RWPE1 (cell line): Measurements from ENCODE around the gene DYNC2H1.

Experiments
- CTCF ChIA-PET: fragments of 350-600 bp; sonication (Branson Sonifier 250); formaldehyde crosslinking; extraction: SDS; loops from one replicate; lab custom pipeline; 2021; lab: Yijun Ruan, JAX
- POLR2A ChIA-PET: fragments of 400-600 bp; formaldehyde crosslinking; extraction: SDS; loops from one replicate; lab custom pipeline; 2020; ENCODE audit warnings: antibody characterized with exemption; ENCODE audit not compliant: low non-redundant PET; lab: Yijun Ruan, JAX
- DNase-seq: peaks from one replicate; pipeline ENCODE4 v3.0.0; 2012; ENCODE audit warnings: low spot score
- H3K27ac ChIP-seq: fragments of 450-650 bp; 2 replicates; pipeline ENCODE4 v1.5.1; 2017
- TF ChIP-seq, protein P1 (sequence below): fragments of 450-650 bp; conservative IDR thresholded peaks from 2 replicates; pipeline ENCODE4 v1.5.1; 2017; ENCODE audit warnings: low read depth, mild to moderate bottlenecking

The DYNC2H1 gene

DNA sequence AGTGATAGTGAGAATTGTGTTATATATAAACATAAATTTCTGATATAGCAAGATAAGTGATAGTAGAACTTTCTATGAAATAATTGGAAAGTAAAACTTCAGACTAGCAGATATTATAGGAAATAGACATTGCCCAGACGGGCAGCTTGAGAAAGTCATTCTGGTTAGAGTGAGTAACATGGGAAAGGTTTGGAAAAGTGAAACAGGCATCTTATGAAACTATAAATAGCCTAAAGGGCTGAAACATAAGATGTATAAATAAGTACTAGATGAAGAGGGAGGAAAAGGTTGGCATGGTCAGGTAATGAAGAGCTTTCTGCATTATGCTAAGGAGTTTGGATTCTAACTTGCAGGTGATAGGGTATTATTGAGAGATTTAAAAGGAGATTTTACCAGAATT, 101.3 kb downstream of the DYNC2H1 start:
- TF ChIP-seq, protein P1, sequence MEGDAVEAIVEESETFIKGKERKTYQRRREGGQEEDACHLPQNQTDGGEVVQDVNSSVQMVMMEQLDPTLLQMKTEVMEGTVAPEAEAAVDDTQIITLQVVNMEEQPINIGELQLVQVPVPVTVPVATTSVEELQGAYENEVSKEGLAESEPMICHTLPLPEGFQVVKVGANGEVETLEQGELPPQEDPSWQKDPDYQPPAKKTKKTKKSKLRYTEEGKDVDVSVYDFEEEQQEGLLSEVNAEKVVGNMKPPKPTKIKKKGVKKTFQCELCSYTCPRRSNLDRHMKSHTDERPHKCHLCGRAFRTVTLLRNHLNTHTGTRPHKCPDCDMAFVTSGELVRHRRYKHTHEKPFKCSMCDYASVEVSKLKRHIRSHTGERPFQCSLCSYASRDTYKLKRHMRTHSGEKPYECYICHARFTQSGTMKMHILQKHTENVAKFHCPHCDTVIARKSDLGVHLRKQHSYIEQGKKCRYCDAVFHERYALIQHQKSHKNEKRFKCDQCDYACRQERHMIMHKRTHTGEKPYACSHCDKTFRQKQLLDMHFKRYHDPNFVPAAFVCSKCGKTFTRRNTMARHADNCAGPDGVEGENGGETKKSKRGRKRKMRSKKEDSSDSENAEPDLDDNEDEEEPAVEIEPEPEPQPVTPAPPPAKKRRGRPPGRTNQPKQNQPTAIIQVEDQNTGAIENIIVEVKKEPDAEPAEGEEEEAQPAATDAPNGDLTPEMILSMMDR: no peak
- DNase-seq: no peak
- H3K27ac ChIP-seq: no peak overlapping the region
- CTCF ChIA-PET: interaction anchor here (0.5 kb wide), 1 partner anchor 8 kb away, joined by 3 read pairs; no protein-coding TSS in a partner anchor
- POLR2A ChIA-PET: no interaction called here

DNA sequence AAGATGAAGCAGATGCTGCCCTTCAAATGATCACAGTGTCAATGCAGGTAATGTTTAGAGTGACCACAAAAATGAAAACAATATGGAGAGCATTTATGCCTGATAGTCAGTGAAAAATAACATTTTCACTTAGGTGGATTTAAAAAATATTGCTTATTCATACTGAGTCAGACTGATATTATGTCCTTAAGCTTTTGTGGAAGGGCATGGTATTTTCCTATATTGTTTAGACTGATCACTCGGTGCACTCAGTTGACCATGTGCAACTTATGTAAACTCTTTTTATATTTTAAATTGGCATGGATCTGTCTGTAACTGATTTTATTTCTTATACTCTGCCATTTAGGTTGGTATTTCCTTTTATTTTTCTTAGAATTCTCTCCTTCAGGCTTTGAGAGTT, 106.6 kb downstream of the DYNC2H1 start:
- CTCF ChIA-PET: no interaction called here
- POLR2A ChIA-PET: no interaction called here
- TF ChIP-seq, protein P1: no peak
- H3K27ac ChIP-seq: no peak overlapping the region
- DNase-seq: no peak

DNA sequence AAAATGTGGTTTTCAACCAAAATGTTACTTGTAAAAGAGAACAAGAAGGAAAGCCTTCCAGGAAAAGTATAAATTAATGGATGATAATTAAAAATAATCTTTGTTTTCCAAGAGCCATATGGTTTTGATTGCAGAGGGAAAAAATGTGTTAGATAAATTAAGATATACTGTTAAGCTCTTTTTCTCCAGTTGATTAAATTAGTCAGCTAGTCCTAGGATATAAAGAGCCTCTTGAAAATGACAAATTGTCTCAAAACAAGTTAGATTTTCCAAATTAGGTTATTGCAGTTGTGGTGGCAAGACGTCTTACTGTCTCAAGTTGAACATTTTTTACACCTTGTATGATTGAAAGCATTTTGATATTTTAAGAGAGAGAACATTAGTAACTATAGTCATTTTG, 110.9 kb downstream of the DYNC2H1 start:
- TF ChIP-seq, protein P1: no peak
- ChIA-PET CTCF (no interaction called here), POLR2A (no interaction called here)
- H3K27ac ChIP-seq: no peak overlapping the region
- no peak for DNase-seq

- CTCF ChIA-PET: no interaction called here
- no peak for DNase-seq
- no peak overlapping the region for H3K27ac ChIP-seq
- POLR2A ChIA-PET: no interaction called here
- TF ChIP-seq, protein P1: no peak
Observed at GRCh38 chr11:103222806-103223205, 113.6 kb downstream of the DYNC2H1 start.

DNA sequence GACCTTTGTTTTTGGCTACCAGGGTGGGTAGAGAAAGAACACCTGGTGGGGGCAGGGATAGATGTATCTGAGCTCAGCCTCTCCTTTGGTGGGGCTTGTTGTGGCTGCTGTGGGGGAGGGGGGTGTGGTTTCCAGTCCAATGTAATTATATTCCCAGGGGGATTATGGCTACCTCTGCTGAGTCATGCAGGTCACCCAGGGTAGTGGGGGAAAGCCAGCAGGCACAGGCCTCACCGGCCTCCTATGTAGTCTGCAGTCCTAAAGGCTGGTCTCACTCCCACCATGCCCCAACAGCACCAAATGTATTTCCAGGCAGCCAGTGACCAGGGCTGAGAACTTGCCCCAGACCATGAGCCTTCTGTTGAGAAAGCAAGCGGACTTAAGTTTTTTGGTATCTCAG, 119.6 kb downstream of the DYNC2H1 start:
- TF ChIP-seq, protein P1: no peak
- CTCF ChIA-PET: no interaction called here
- POLR2A ChIA-PET: no interaction called here
- no peak for DNase-seq
- no peak overlapping the region for H3K27ac ChIP-seq

- ChIA-PET POLR2A (no interaction called here), CTCF (no interaction called here)
- no peak overlapping the region for H3K27ac ChIP-seq
Observed at GRCh38 chr11:103234974-103235373, 125.7 kb downstream of the DYNC2H1 start.

More at GRCh38 chr11:103234974-103235373, 125.7 kb downstream of the DYNC2H1 start:
- TF ChIP-seq, protein P1: no peak
- no peak for DNase-seq
